Suprapubic skin (tissue), 4 donors: ENCODE measurements around the gene TMEM86B. TPM values are rescaled to one million over a fixed set of nuclear protein-coding genes. Genes with fewer than 3 reads are reported as not detected.

ENCODE experiments used
- DNase-seq, 2 donors: peaks; one replicate each; pipeline ENCODE4 v3.0.0-alpha.2; 2019; ENCODE audit warnings: low spot score in 2 of 2
- H3K27ac ChIP-seq: fragments of 200-600 bp; sonication (generic); one replicate; pipeline ENCODE4 v1.5.1; 2019
- H3K27me3 ChIP-seq: fragments of 200-600 bp; sonication (generic); one replicate; pipeline ENCODE4 v1.5.1; 2019
- H3K36me3 ChIP-seq: fragments of 200-600 bp; sonication (generic); one replicate; pipeline ENCODE4 v1.5.1; 2019
- H3K4me1 ChIP-seq: fragments of 200-600 bp; sonication (generic); one replicate; pipeline ENCODE4 v1.5.1; 2019
- H3K4me3 ChIP-seq: fragments of 200-600 bp; sonication (generic); one replicate; pipeline ENCODE4 v1.5.1; 2019; ENCODE audit warnings: mild to moderate bottlenecking
- H3K9me3 ChIP-seq: fragments of 200-600 bp; sonication (generic); one replicate; pipeline ENCODE4 v1.5.1; 2019
- CTCF ChIP-seq, 2 donors: fragments of 200-600 bp in 1 of 2; fragments of 450-650 bp in 1 of 2; sonication (generic) in 1 of 2; IDR thresholded peaks; one replicate each; pipeline ENCODE4 v1.5.1; 2016 to 2019; ENCODE audit warnings: antibody characterized with exemption in 2 of 2, mild to moderate bottlenecking in 1 of 2, moderate library complexity in 1 of 2
- EP300 ChIP-seq: sonication (generic); formaldehyde crosslinking; IDR thresholded peaks from one replicate; pipeline ENCODE4 v1.6.1; 2017; ENCODE audit warnings: antibody characterized with exemption
- POLR2A ChIP-seq, 2 donors: fragments of 450-650 bp; IDR thresholded peaks; one replicate each; pipeline ENCODE4 v1.6.1; 2017; ENCODE audit warnings: antibody characterized with exemption in 2 of 2, mild to moderate bottlenecking in 2 of 2, moderate library complexity in 2 of 2
- POLR2AphosphoS5 ChIP-seq, 3 donors: sonication (generic); formaldehyde crosslinking; IDR thresholded peaks; one replicate each; pipeline ENCODE4 v1.6.1; 2017; ENCODE audit warnings: antibody characterized with exemption in 3 of 3
- WGBS: methylation state at CpG from one replicate; pipeline ENCODE4 v1.1.5; 2018; 5-methylcytosine and 5-hydroxymethylcytosine counted together
- total RNA-seq, 4 donors: library from RNA; depleted of rRNA; stranded (reverse); fragments of >200 nt; gene quantifications; one replicate each; pipeline ENCODE4 v1.1.0, GENCODE V29; 2016

Gene TMEM86B
- total RNA-seq, 4 donors from 2014 or later: 2.0 to 9.4 (median 4.2) TPM

- 94% methylated on average over 23 of the region's 37 CpGs for WGBS
- TF ChIP-seq POLR2A (IDR thresholded peaks at IDR 0.05) (no peak), CTCF (IDR thresholded peaks at IDR 0.05) (no peak), POLR2AphosphoS5 (IDR thresholded peaks at IDR 0.05) (no peak), EP300 (no peak)
Observed at GRCh38 chr19:55241143-55241934, 12.8 kb upstream of the TMEM86B start.

GRCh38 chr19:55240713-55241020 is 12.1 kb upstream of the TMEM86B start:
- 80% methylated on average over 6 of the region's 6 CpGs for WGBS

More at GRCh38 chr19:55241143-55241934, 12.8 kb upstream of the TMEM86B start:
- Histone ChIP-seq H3K4me3 (no peak overlapping the region), H3K9me3 (no peaks in the 10 kb centered on the region), H3K27me3 (no peaks in the 10 kb centered on the region), H3K4me1 (no peaks in the 10 kb centered on the region), H3K36me3 (peaks cover 100% of the 10 kb centered on the region), H3K27ac (no peak overlapping the region)
- DNase-seq: no peak

GRCh38 chr19:55239004-55239403 is 10.4 kb upstream of the TMEM86B start:
- TF ChIP-seq EP300 (no peak), POLR2AphosphoS5 (IDR thresholded peaks at IDR 0.05) (no peak), CTCF (IDR thresholded peaks at IDR 0.05) (no peak), POLR2A (IDR thresholded peaks at IDR 0.05) (no peak)
- Histone ChIP-seq H3K4me3 (no peak overlapping the region), H3K27ac (no peak overlapping the region), H3K4me1 (no peaks in the 10 kb centered on the region), H3K27me3 (no peaks in the 10 kb centered on the region), H3K36me3 (peaks cover 97% of the 10 kb centered on the region), H3K9me3 (no peaks in the 10 kb centered on the region)
- 100% methylated on average over 2 of the region's 12 CpGs for WGBS
- no peak for DNase-seq

More at GRCh38 chr19:55240713-55241020, 12.1 kb upstream of the TMEM86B start:
- H3K36me3 ChIP-seq: peaks cover 100% of the 10 kb centered on the region
- H3K9me3 ChIP-seq: no peaks in the 10 kb centered on the region
- no peak overlapping the region for H3K4me3 ChIP-seq
- no peak overlapping the region for H3K27ac ChIP-seq
- no peaks in the 10 kb centered on the region for H3K4me1 ChIP-seq
- H3K27me3 ChIP-seq: no peaks in the 10 kb centered on the region
- no peak for DNase-seq
- no peak for TF ChIP-seq CTCF (IDR thresholded peaks at IDR 0.05)
- no peak for TF ChIP-seq POLR2A (IDR thresholded peaks at IDR 0.05)

GRCh38 chr19:55238030-55238429 is 9.5 kb upstream of the TMEM86B start:
- 96% methylated on average over 4 of the region's 8 CpGs for WGBS
- H3K4me3 ChIP-seq: no peak overlapping the region

More at GRCh38 chr19:55238030-55238429, 9.5 kb upstream of the TMEM86B start:
- Histone ChIP-seq H3K4me1 (no peaks in the 10 kb centered on the region), H3K27me3 (no peaks in the 10 kb centered on the region), H3K36me3 (peaks cover 95% of the 10 kb centered on the region), H3K9me3 (no peaks in the 10 kb centered on the region), H3K27ac (no peak overlapping the region)
- no peak for TF ChIP-seq CTCF (IDR thresholded peaks at IDR 0.05)
- TF ChIP-seq POLR2A (IDR thresholded peaks at IDR 0.05): no peak
- no peak for TF ChIP-seq EP300
- TF ChIP-seq POLR2AphosphoS5 (IDR thresholded peaks at IDR 0.05): no peak
- no peak for DNase-seq
